H1 (cell line): Measurements from ENCODE around the gene MAP4K4. TPM values are rescaled to one million over a fixed set of nuclear protein-coding genes. Genes with fewer than 3 reads are reported as not detected.

Experiments used
- CTCF ChIA-PET: fragments of 300-600 bp; sonication (Branson Sonifier 250); formaldehyde crosslinking; loops from one replicate; lab custom pipeline; 2021; ENCODE audit not compliant: partially characterized antibody; lab: Charles Lee
- POLR2A ChIA-PET: fragments of 300-600 bp; sonication (Branson Sonifier 250); formaldehyde crosslinking; loops from one replicate; lab custom pipeline; 2021; ENCODE audit warnings: inconsistent platforms; ENCODE audit not compliant: partially characterized antibody; lab: Charles Lee
- DNase-seq, 2 experiments: peaks; one replicate each; pipeline versions ENCODE4 v3.0.0 to v3.0.0-alpha.2; 2010 to 2022; ENCODE audit warnings: low spot score in 2 of 2, low read depth in 1 of 2, mixed read lengths in 1 of 2
- FAIRE-seq: peaks from 2 replicates; lab custom pipeline; 2011; peaks lifted over from hg19 to GRCh38; lab: Jason Lieb, UNC
- H2AFZ ChIP-seq: 2 replicates; pipeline ENCODE4 v1.8.1; 2012; ENCODE audit warnings: low read length, inconsistent platforms
- H2AK5ac ChIP-seq: 2 replicates; pipeline ENCODE4 v1.6.1; 2013; ENCODE audit warnings: low read depth, low read length
- H2BK120ac ChIP-seq: replicated peaks from 2 replicates; pipeline ENCODE3; 2013; ENCODE audit warnings: low read depth, low read length, inconsistent platforms
- H2BK12ac ChIP-seq: 2 replicates; pipeline ENCODE4 v1.6.1; 2013; ENCODE audit warnings: low read depth, low read length
- H2BK15ac ChIP-seq: 2 replicates; pipeline ENCODE4 v1.6.1; 2013; ENCODE audit warnings: low read length
- H2BK20ac ChIP-seq: 2 replicates; pipeline ENCODE4 v1.6.1; 2013; ENCODE audit warnings: low read length
- H2BK5ac ChIP-seq: 2 replicates; pipeline ENCODE4 v1.6.1; 2013; ENCODE audit warnings: low read depth, low read length
- H3K14ac ChIP-seq: 2 replicates; pipeline ENCODE4 v1.6.1; 2013; ENCODE audit warnings: inconsistent platforms; ENCODE audit not compliant: insufficient read length
- H3K18ac ChIP-seq: 2 replicates; pipeline ENCODE4 v1.6.1; 2013; ENCODE audit warnings: low read length; ENCODE audit errors: extremely low read depth
- H3K23ac ChIP-seq: 2 replicates; pipeline ENCODE4 v1.6.1; 2013; ENCODE audit warnings: inconsistent platforms; ENCODE audit not compliant: insufficient read length
- H3K23me2 ChIP-seq: 2 replicates; pipeline ENCODE4 v1.6.1; 2013; ENCODE audit warnings: low read depth, low read length
- H3K27ac ChIP-seq: 2 replicates; pipeline ENCODE4 v1.6.1; 2011; ENCODE audit warnings: low read depth, low read length, inconsistent platforms
- H3K27me3 ChIP-seq, 4 experiments: replicated peaks in 1 of 4; 1 replicate in 1 of 4; 2 replicates in 3 of 4; pipeline versions ENCODE4 v1.6.1 to v1.8.1; 2011 to 2013; ENCODE audit warnings: low read length in 3 of 4, mild to moderate bottlenecking in 3 of 4, inconsistent platforms in 2 of 4, mixed read lengths in 2 of 4, moderate library complexity in 1 of 4; ENCODE audit not compliant: control insufficient read depth in 3 of 4, insufficient read depth in 3 of 4; ENCODE audit errors: extremely low read depth in 1 of 4
- H3K36me3 ChIP-seq, 4 experiments: 2 replicates each; pipeline versions ENCODE4 v1.6.1 to v1.8.1; 2011 to 2013; ENCODE audit warnings: mild to moderate bottlenecking in 4 of 4, low read length in 3 of 4, moderate library complexity in 2 of 4, control low read depth in 1 of 4, inconsistent platforms in 1 of 4; ENCODE audit not compliant: insufficient read depth in 4 of 4, control insufficient read depth in 2 of 4
- H3K4ac ChIP-seq: replicated peaks from 2 replicates; pipeline ENCODE3; 2013; ENCODE audit warnings: low read length, low read depth, mixed read lengths, inconsistent platforms; ENCODE audit not compliant: insufficient read length
- H3K4me1 ChIP-seq, 4 experiments: replicated peaks in 1 of 4; 1 replicate in 1 of 4; 2 replicates in 3 of 4; pipeline versions ENCODE4 v1.6.1 to v1.8.1; 2011 to 2013; ENCODE audit warnings: low read length in 3 of 4, inconsistent platforms in 2 of 4, mixed read lengths in 1 of 4; ENCODE audit not compliant: insufficient read depth in 4 of 4, control insufficient read depth in 3 of 4
- H3K4me2 ChIP-seq, 2 experiments: 2 replicates each; pipeline versions ENCODE4 v1.6.1 to v1.8.1; 2011 to 2013; ENCODE audit warnings: low read depth in 2 of 2, low read length in 2 of 2, control low read depth in 1 of 2, inconsistent platforms in 1 of 2, mild to moderate bottlenecking in 1 of 2; ENCODE audit not compliant: insufficient read depth in 1 of 2
- H3K4me3 ChIP-seq, 4 experiments: fragments of 200-600, 300-600 bp in 1 of 4; sonication (generic), shearing (Covaris generic), sonication (Bioruptor Twin) in 1 of 4; 2 replicates each; pipeline versions ENCODE4 v1.5.1 to v1.8.1; 2011 to 2016; ENCODE audit warnings: low read length in 4 of 4, low read depth in 3 of 4, control low read depth in 2 of 4, inconsistent platforms in 2 of 4, mild to moderate bottlenecking in 2 of 4, mixed read lengths in 1 of 4, moderate library complexity in 1 of 4; ENCODE audit not compliant: insufficient read depth in 2 of 4; ENCODE audit errors: extremely low read depth in 1 of 4
- H3K56ac ChIP-seq: replicated peaks from 2 replicates; pipeline ENCODE3; 2013; ENCODE audit warnings: low read depth, mild to moderate bottlenecking, mixed read lengths, low read length, inconsistent platforms; ENCODE audit not compliant: insufficient read length
- H3K79me1 ChIP-seq: 2 replicates; pipeline ENCODE4 v1.6.1; 2013; ENCODE audit warnings: low read depth, low read length, control low read depth
- H3K79me2 ChIP-seq, 2 experiments: 2 replicates each; pipeline versions ENCODE4 v1.6.1 to v1.8.1; 2012 to 2013; ENCODE audit warnings: low read length in 2 of 2, mild to moderate bottlenecking in 2 of 2, inconsistent platforms in 1 of 2; ENCODE audit not compliant: insufficient read depth in 2 of 2, control insufficient read depth in 1 of 2
- H3K9ac ChIP-seq, 4 experiments: replicated peaks in 1 of 4; 1 replicate in 1 of 4; 2 replicates in 3 of 4; pipeline versions ENCODE4 v1.6.1 to v1.8.1; 2011 to 2013; ENCODE audit warnings: low read depth in 3 of 4, low read length in 3 of 4, control low read depth in 2 of 4, mild to moderate bottlenecking in 2 of 4, moderate library complexity in 2 of 4, inconsistent platforms in 1 of 4; ENCODE audit errors: extremely low read depth in 1 of 4
- H3K9me3 ChIP-seq, 2 experiments: 2 replicates each; pipeline versions ENCODE4 v1.6.1 to v1.8.1; 2012 to 2013; ENCODE audit warnings: mild to moderate bottlenecking in 2 of 2, moderate library complexity in 2 of 2, control low read depth in 1 of 2, inconsistent platforms in 1 of 2, low read depth in 1 of 2, low read length in 1 of 2, mixed read lengths in 1 of 2; ENCODE audit not compliant: insufficient read depth in 2 of 2
- H4K20me1 ChIP-seq, 2 experiments: replicated peaks in 1 of 2; 2 replicates each; pipeline versions ENCODE3 to v1.8.1; 2011 to 2013; ENCODE audit warnings: inconsistent platforms in 2 of 2, low read length in 2 of 2, mild to moderate bottlenecking in 1 of 2; ENCODE audit not compliant: insufficient read depth in 2 of 2, control insufficient read depth in 1 of 2
- H4K5ac ChIP-seq: 2 replicates; pipeline ENCODE4 v1.6.1; 2013; ENCODE audit warnings: low read length, low read depth, mixed read lengths, inconsistent platforms; ENCODE audit not compliant: insufficient read length
- H4K8ac ChIP-seq: 2 replicates; pipeline ENCODE4 v1.8.0; 2013; ENCODE audit warnings: mild to moderate bottlenecking, moderate library complexity, low read length, inconsistent platforms; ENCODE audit not compliant: insufficient read depth; ENCODE audit errors: extremely low read depth
- H4K91ac ChIP-seq: replicated peaks from 2 replicates; pipeline ENCODE3; 2013; ENCODE audit warnings: low read length, mixed read lengths, inconsistent platforms; ENCODE audit not compliant: insufficient read length
- CTBP2 ChIP-seq: IDR thresholded peaks from 2 replicates; pipeline ENCODE4 v1.7.0; 2011; ENCODE audit warnings: borderline replicate concordance, mild to moderate bottlenecking, moderate library complexity, mixed read lengths, low read length; ENCODE audit not compliant: insufficient read depth, insufficient read length
- GTF2F1 ChIP-seq: IDR thresholded peaks from 2 replicates; pipeline ENCODE4 v1.6.1; 2012; ENCODE audit warnings: low read depth, low read length, improper control_type of control experiment, borderline replicate concordance
- NANOG ChIP-seq: IDR thresholded peaks from 2 replicates; pipeline ENCODE4 v1.6.1; 2011; ENCODE audit warnings: low read length, low read depth, mild to moderate bottlenecking, inconsistent platforms; ENCODE audit not compliant: insufficient read depth, poor library complexity, severe bottlenecking
- NRF1 ChIP-seq: IDR thresholded peaks from 2 replicates; pipeline ENCODE4 v1.6.1; 2011; ENCODE audit warnings: mild to moderate bottlenecking, low read depth, low read length, improper control_type of control experiment
- SIRT6 ChIP-seq: IDR thresholded peaks from one replicate; pipeline ENCODE4 v1.7.1; 2012; ENCODE audit warnings: low read length, inconsistent platforms
- SP4 ChIP-seq: IDR thresholded peaks from 2 replicates; pipeline ENCODE4 v1.6.1; 2012; ENCODE audit warnings: low read length, inconsistent platforms
- SUZ12 ChIP-seq: fragments of 200-600 bp; sonication (generic); IDR thresholded peaks from 2 replicates; pipeline ENCODE4 v1.6.1; 2012; ENCODE audit warnings: mild to moderate bottlenecking, inconsistent platforms, low read length, moderate library complexity, mixed read lengths
- TAF1 ChIP-seq: IDR thresholded peaks from 2 replicates; pipeline ENCODE4 v1.6.1; 2011; ENCODE audit warnings: mild to moderate bottlenecking, low read depth, low read length
- TBP ChIP-seq: IDR thresholded peaks from 2 replicates; pipeline ENCODE4 v1.6.1; 2011; ENCODE audit warnings: low read depth, low read length, improper control_type of control experiment
- TEAD4 ChIP-seq: IDR thresholded peaks from 2 replicates; pipeline ENCODE4 v1.6.1; 2012; ENCODE audit warnings: low read depth, low read length, inconsistent platforms, mixed read lengths
- WGBS, 2 experiments: shearing (Covaris generic) in 1 of 2; methylation state at CpG; one replicate each; pipeline versions ENCODE4 v1.1.6 to v1.1.7; 2013 to 2015; ENCODE audit warnings: low lambda C conversion rate in 2 of 2, mixed read lengths in 2 of 2, inconsistent platforms in 1 of 2, low coverage in 1 of 2, missing lambda C conversion rate in 1 of 2; ENCODE audit not compliant: insufficient replicate concordance in 2 of 2, insufficient coverage in 1 of 2, insufficient read length in 1 of 2; ENCODE audit errors: extremely low coverage in 1 of 2, missing lambda C conversion rate in 1 of 2; 5-methylcytosine and 5-hydroxymethylcytosine counted together
- polyA plus RNA-seq, 7 experiments: library from polyadenylated mRNA; depleted of rRNA in 3 of 7; stranded (reverse) in 5 of 7; unstranded in 2 of 7; fragments of >200 nt in 5 of 7; fragments of 200-250 nt in 2 of 7; gene quantifications; 1 replicate in 5 of 7; 2 replicates in 1 of 7; 4 replicates in 1 of 7; pipeline versions ENCODE4 v1.2.1 to v1.2.3, GENCODE V29; 2011 to 2013; ENCODE audit warnings: missing spikeins in 2 of 7, mixed read lengths in 2 of 7
- total RNA-seq: library from RNA; stranded (reverse); fragmentation: NEBNext Ultra II Directional; extraction: Animal tissue kit (Norgen Biotek cat#: 25700); gene quantifications from 2 replicates; pipeline ENCODE4 v1.2.1, GENCODE V29; 2021
- TF ChIP-seq, protein P1 (sequence below): IDR thresholded peaks from 2 replicates; pipeline ENCODE4 v1.6.1; 2011; ENCODE audit warnings: low read length, improper control_type of control experiment

Gene MAP4K4
- total and polyA plus RNA-seq, 2 of the 8 experiments (the other 6 are each of a cell fraction or from before 2014, with no cell fraction given), result 53.2 to 138 TPM

DNA sequence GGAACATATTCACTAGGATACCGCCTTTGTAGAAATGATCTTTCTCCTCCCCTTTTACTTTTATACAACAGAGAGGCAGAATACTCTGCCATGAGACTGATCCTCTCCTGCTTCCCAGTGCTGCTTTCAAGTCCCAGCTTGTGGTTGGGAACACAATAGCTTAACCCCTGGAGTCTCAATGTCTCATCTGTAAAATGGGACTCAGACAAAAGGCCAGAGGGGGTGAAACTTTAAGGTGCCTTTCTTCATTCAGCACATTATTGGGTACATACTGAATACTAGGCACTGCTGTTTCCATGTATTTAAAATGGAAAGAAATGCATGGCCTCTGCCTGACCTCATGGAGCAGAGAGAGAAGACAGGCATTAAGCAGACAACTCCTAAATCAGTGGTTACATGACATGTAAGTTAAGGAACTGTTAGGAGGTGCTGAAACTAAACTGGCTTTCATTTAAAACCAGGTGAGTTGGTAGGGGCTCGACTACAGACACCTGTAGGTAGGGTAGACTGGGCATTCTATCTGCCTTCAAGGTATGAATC lies 53.8 kb downstream of the MAP4K4 start:
- no peak overlapping the region for H3K23ac ChIP-seq
- no peaks in the 10 kb centered on the region for H3K9me3 ChIP-seq
- no peaks in the 10 kb centered on the region for H3K36me3 ChIP-seq
- H3K27ac ChIP-seq, result no peak overlapping the region
- DNase-seq (no peak), FAIRE-seq (no peak)
- no peak overlapping the region for H4K91ac ChIP-seq
- H2AFZ ChIP-seq, result no peak overlapping the region
- H2BK15ac ChIP-seq, result no peak overlapping the region
- H3K56ac ChIP-seq, result no peak overlapping the region
- no peaks in the 10 kb centered on the region for H3K27me3 ChIP-seq
- peaks cover 7 to 26% (median 18%) of the 10 kb centered on the region in 4 experiments; a peak in 6 of 7 replicates for H3K4me1 ChIP-seq
- H4K8ac ChIP-seq, result no peak overlapping the region
- H3K4ac ChIP-seq, result no peak overlapping the region
- ChIA-PET CTCF (interaction anchor here (1.3 to 1.4 kb wide), 2 partner anchors 26 to 301 kb away, joined by 3 to 5 read pairs; no protein-coding TSS in a partner anchor), POLR2A (no interaction called here)
- no peak overlapping the region for H2BK5ac ChIP-seq
- WGBS, 2 experiments, result 77% methylated on average over 2 of the region's 2 CpGs; no CpG with 5 or more reads in 1 of the 2 experiments
- H3K79me2 ChIP-seq, result peaks cover 14 to 81% of the 10 kb centered on the region in 2 experiments
- H2BK120ac ChIP-seq, result no peak overlapping the region
- no peaks in the 10 kb centered on the region for H3K23me2 ChIP-seq
- H2BK12ac ChIP-seq, result no peak overlapping the region
- H3K9ac ChIP-seq, result no peak overlapping the region
- no peak overlapping the region for H4K5ac ChIP-seq
- H3K4me2 ChIP-seq, result peak overlapping the region; percentile 0 to 15; a peak in 2 of 4 replicates
- H3K79me1 ChIP-seq, result peaks cover 17% of the 10 kb centered on the region
- H2BK20ac ChIP-seq, result no peak overlapping the region
- H2AK5ac ChIP-seq, result no peak overlapping the region
- TF ChIP-seq NRF1 (no peak), SP4 (no peak), CTBP2 (no peak), TAF1 (no peak), TEAD4 (no peak), TBP (no peak), SIRT6 (no peak), SUZ12 (no peak), GTF2F1 (no peak), NANOG (no peak)
- TF ChIP-seq, protein P1, sequence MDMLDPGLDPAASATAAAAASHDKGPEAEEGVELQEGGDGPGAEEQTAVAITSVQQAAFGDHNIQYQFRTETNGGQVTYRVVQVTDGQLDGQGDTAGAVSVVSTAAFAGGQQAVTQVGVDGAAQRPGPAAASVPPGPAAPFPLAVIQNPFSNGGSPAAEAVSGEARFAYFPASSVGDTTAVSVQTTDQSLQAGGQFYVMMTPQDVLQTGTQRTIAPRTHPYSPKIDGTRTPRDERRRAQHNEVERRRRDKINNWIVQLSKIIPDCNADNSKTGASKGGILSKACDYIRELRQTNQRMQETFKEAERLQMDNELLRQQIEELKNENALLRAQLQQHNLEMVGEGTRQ, result no peak
- peaks cover 7 to 12% of the 10 kb centered on the region in 2 experiments for H4K20me1 ChIP-seq
- H3K4me3 ChIP-seq, result no peak overlapping the region
- H3K18ac ChIP-seq, result no peak overlapping the region
- H3K14ac ChIP-seq, result peak overlapping the region; percentile 6
